OCI-LY3 (cell line): ENCODE results near the gene KIF3B.

Experiments used
- H2AFZ ChIP-seq: fragments of 200-600, 300-600 bp; shearing (Covaris generic); 2 replicates; pipeline ENCODE4 v1.6.0; 2014; ENCODE audit warnings: antibody characterized with exemption, low read depth, low read length
- H3K27ac ChIP-seq: fragments of 200-600, 300-600 bp; sonication (generic); 2 replicates; pipeline ENCODE4 v1.5.1; 2014; ENCODE audit warnings: mild to moderate bottlenecking, low read length, moderate library complexity, mixed read lengths
- H3K27me3 ChIP-seq: fragments of 200-600, 300-600 bp; sonication (generic); 2 replicates; pipeline ENCODE4 v1.6.1; 2014; ENCODE audit warnings: low read depth, low read length, mixed read lengths
- H3K36me3 ChIP-seq: fragments of 200-600, 300-600 bp; sonication (generic); replicated peaks from 2 replicates; pipeline ENCODE3; 2014; ENCODE audit warnings: low read depth, low read length, mixed read lengths
- H3K4me1 ChIP-seq: fragments of 300-600, 200-600 bp; sonication (generic); 2 replicates; pipeline ENCODE4 v1.6.1; 2014; ENCODE audit warnings: low read length, mixed read lengths
- H3K4me2 ChIP-seq: fragments of 200-600, 300-600 bp; sonication (generic); 2 replicates; pipeline ENCODE4 v1.6.1; 2014; ENCODE audit warnings: low read length, mixed read lengths
- H3K4me3 ChIP-seq: fragments of 300-600, 200-600 bp; sonication (generic); 2 replicates; pipeline ENCODE4 v1.5.1; 2014; ENCODE audit warnings: antibody characterized with exemption, mild to moderate bottlenecking, low read length, moderate library complexity
- H3K79me2 ChIP-seq: fragments of 300-600, 200-600 bp; shearing (Covaris generic); 2 replicates; pipeline ENCODE4 v1.6.1; 2014; ENCODE audit warnings: mild to moderate bottlenecking, low read length, mixed read lengths
- H3K9ac ChIP-seq: fragments of 300-600, 200-600 bp; shearing (Covaris generic); 2 replicates; pipeline ENCODE4 v1.6.0; 2014; ENCODE audit warnings: mild to moderate bottlenecking, low read length, moderate library complexity
- H3K9me3 ChIP-seq: fragments of 200-600, 300-600 bp; shearing (Covaris generic); 2 replicates; pipeline ENCODE4 v1.6.1; 2014; ENCODE audit warnings: low read length, mixed read lengths; ENCODE audit not compliant: insufficient read depth
- H4K20me1 ChIP-seq: fragments of 200-600, 300-600 bp; sonication (generic); 2 replicates; pipeline ENCODE4 v1.6.1; 2016; ENCODE audit warnings: low read length, mixed read lengths; ENCODE audit not compliant: insufficient read depth
- EZH2phosphoT487 ChIP-seq: fragments of 200-600 bp; shearing (Covaris generic); IDR thresholded peaks from 2 replicates; pipeline ENCODE4 v1.6.1; 2018; ENCODE audit warnings: antibody characterized with exemption, mixed run types, low read depth
- TF ChIP-seq, protein P1 (sequence below): fragments of 200-600, 300-600 bp; sonication (generic); IDR thresholded peaks from 2 replicates; pipeline ENCODE4 v1.5.1; 2014; ENCODE audit warnings: antibody characterized with exemption, low read length, low read depth

KIF3B gene

DNA sequence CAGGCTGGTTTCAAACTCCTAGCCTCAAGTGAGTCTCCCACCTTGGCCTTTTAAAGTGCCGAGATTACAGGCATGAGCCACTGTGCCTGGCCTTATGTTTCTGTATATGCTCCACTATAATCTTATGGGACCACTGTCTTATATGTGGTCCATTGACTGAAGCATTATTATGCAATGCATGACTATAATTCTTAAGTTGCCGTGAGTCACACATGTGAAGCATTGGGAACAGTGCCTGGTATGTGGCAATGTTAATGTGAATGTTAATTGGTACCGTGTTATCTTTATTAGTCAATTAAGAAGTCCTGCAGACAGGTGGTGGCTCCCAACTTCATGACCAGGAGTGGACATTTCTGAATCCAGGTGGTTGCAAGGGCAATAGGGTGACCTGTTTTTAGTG, 66.0 kb downstream of the KIF3B start:
- H3K27ac ChIP-seq, result no peak overlapping the region
- H3K36me3 ChIP-seq, result peaks cover 3% of the 10 kb centered on the region
- H2AFZ ChIP-seq, result no peak overlapping the region
- TF ChIP-seq, protein P1, sequence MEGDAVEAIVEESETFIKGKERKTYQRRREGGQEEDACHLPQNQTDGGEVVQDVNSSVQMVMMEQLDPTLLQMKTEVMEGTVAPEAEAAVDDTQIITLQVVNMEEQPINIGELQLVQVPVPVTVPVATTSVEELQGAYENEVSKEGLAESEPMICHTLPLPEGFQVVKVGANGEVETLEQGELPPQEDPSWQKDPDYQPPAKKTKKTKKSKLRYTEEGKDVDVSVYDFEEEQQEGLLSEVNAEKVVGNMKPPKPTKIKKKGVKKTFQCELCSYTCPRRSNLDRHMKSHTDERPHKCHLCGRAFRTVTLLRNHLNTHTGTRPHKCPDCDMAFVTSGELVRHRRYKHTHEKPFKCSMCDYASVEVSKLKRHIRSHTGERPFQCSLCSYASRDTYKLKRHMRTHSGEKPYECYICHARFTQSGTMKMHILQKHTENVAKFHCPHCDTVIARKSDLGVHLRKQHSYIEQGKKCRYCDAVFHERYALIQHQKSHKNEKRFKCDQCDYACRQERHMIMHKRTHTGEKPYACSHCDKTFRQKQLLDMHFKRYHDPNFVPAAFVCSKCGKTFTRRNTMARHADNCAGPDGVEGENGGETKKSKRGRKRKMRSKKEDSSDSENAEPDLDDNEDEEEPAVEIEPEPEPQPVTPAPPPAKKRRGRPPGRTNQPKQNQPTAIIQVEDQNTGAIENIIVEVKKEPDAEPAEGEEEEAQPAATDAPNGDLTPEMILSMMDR, result no peak
- no peak for TF ChIP-seq EZH2phosphoT487
- H3K9me3 ChIP-seq, result no peaks in the 10 kb centered on the region
- H4K20me1 ChIP-seq, result no peaks in the 10 kb centered on the region
- H3K27me3 ChIP-seq, result no peaks in the 10 kb centered on the region
- H3K4me3 ChIP-seq, result no peak overlapping the region
- H3K9ac ChIP-seq, result no peak overlapping the region
- no peak overlapping the region for H3K4me2 ChIP-seq
- H3K4me1 ChIP-seq, result 0 out of 2 replicates have a peak, but pooled peaks cover 5% of the 10 kb centered on the region
- H3K79me2 ChIP-seq, result no peaks in the 10 kb centered on the region

DNA sequence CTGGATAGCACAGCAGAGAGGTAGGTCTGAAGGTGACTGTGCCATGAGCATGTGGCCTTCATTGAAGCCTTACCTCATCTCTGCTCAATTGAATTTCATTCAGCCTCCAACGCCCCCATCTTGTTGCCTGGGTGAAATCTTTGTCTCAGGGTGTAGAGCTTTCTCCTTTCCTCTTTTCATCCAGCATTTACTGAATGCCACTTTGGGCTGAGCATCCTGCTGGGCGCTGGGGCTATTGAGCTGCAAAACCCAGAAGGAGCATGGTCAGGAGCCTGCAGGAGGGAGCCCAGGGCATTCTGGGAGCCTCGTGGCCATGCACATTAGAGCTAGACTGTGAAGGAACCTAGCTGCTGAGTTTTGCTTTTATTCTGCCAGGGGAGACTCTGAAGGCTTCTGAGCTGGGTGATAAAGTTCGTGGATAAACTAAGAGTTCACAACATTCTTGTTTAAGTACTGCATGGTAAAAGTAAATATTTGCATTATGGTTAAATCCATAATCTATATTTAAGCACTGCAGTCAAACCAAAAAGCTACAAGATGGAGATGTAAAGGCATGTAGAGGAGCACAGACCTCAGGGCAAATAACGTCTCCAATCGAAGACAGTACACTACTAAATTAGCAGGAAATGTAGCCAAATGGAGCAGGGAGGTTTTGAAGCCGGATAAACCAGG, 67.5 kb downstream of the KIF3B start:
- Histone ChIP-seq H3K4me2 (no peak overlapping the region), H3K27ac (no peak overlapping the region)

DNA sequence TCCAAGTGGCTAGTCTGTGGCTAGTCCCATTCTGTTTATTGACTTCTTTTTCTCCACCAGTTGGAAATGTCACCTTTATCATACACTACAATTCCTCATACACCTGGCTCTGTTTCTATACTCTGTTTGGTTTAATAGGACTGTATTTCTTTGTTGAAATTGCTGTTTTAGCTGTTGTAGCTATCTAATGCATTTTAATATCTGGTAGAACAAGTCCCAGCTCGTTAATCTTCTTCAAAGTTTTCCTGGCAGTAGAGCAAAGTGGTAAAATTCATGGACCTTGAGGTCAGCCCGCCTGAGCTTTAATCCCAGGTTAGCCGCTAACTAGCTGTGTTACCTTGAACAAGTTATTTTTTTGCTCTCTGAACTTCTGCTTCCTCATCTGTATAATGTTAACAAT, 70.8 kb downstream of the KIF3B start:
- H3K9me3 ChIP-seq, result no peaks in the 10 kb centered on the region
- no peak overlapping the region for H3K27ac ChIP-seq
- no peak overlapping the region for H2AFZ ChIP-seq
- H3K4me1 ChIP-seq, result peaks cover 18% of the 10 kb centered on the region
- no peak overlapping the region for H3K9ac ChIP-seq
- no peaks in the 10 kb centered on the region for H3K27me3 ChIP-seq
- H3K79me2 ChIP-seq, result no peaks in the 10 kb centered on the region
- no peak for TF ChIP-seq EZH2phosphoT487
- TF ChIP-seq, protein P1, result no peak
- no peaks in the 10 kb centered on the region for H4K20me1 ChIP-seq
- H3K36me3 ChIP-seq, result no peaks in the 10 kb centered on the region
- H3K4me3 ChIP-seq, result no peak overlapping the region
- no peak overlapping the region for H3K4me2 ChIP-seq

More for the DNA sequence above, 67.5 kb downstream of the KIF3B start:
- no peak overlapping the region for H2AFZ ChIP-seq
- no peaks in the 10 kb centered on the region for H3K79me2 ChIP-seq
- no peak overlapping the region for H3K4me3 ChIP-seq
- no peaks in the 10 kb centered on the region for H4K20me1 ChIP-seq
- peaks cover 3% of the 10 kb centered on the region for H3K36me3 ChIP-seq
- no peaks in the 10 kb centered on the region for H3K9me3 ChIP-seq
- H3K27me3 ChIP-seq, result no peaks in the 10 kb centered on the region
- no peak overlapping the region for H3K9ac ChIP-seq
- no peak for TF ChIP-seq EZH2phosphoT487
- TF ChIP-seq, protein P1, result no peak
- peaks cover 11% of the 10 kb centered on the region; the same call in 1 of the 2 replicates for H3K4me1 ChIP-seq

DNA sequence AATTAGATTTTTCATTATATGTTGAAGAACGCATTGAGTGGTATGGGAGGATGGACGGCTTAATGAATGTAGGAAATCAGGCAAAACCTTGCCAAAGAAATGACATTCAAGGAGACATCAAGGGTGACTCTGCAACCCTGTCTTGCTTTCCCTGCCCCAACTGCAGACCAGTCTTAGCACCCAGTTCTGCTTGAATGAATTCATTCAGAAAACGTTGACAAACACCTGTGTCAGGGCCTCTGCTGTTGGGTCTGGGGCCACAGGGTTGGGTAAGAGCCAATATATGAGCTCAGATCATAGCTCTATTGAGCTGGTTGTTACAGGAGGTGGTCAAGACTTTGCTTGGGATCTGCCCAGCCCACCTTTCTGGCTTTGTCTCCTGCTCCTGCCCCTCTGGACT, 73.0 kb downstream of the KIF3B start:
- H3K27ac ChIP-seq, result no peak overlapping the region
- no peak overlapping the region for H3K9ac ChIP-seq
- H3K4me2 ChIP-seq, result no peak overlapping the region
- H3K4me1 ChIP-seq, result peaks cover 31% of the 10 kb centered on the region
- H3K9me3 ChIP-seq, result no peaks in the 10 kb centered on the region
- H4K20me1 ChIP-seq, result no peaks in the 10 kb centered on the region
- H3K4me3 ChIP-seq, result no peak overlapping the region
- no peak for TF ChIP-seq EZH2phosphoT487
- TF ChIP-seq, protein P1, result no peak
- H3K79me2 ChIP-seq, result no peaks in the 10 kb centered on the region
- no peaks in the 10 kb centered on the region for H3K27me3 ChIP-seq
- no peak overlapping the region for H2AFZ ChIP-seq
- no peaks in the 10 kb centered on the region for H3K36me3 ChIP-seq
